HepG2 (cell line): ENCODE data around the gene GPR17. TPM values are rescaled to one million over a fixed set of nuclear protein-coding genes. Genes with fewer than 3 reads are reported as not detected.

Experiments
- CENPT ChIP-seq: sonication (generic); formaldehyde crosslinking; IDR thresholded peaks from 2 replicates; pipeline ENCODE4 v1.8.0; 2022; ENCODE audit warnings: low read depth, mild to moderate bottlenecking, moderate library complexity, missing genetic modification reagents
- ELF4 ChIP-seq: sonication (generic); formaldehyde crosslinking; IDR thresholded peaks from 2 replicates; pipeline ENCODE4 v1.5.0; 2020; ENCODE audit warnings: missing genetic modification reagents, mild to moderate bottlenecking, moderate library complexity, borderline replicate concordance
- GATA4 ChIP-seq: sonication (generic); IDR thresholded peaks from 2 replicates; pipeline ENCODE4 v1.6.1; 2016; ENCODE audit warnings: antibody characterized with exemption, low read depth, borderline replicate concordance
- GATAD2A ChIP-seq: IDR thresholded peaks from 2 replicates; pipeline ENCODE4 v1.6.1; 2016
- ISL2 ChIP-seq: sonication (generic); formaldehyde crosslinking; IDR thresholded peaks from 2 replicates; pipeline ENCODE4 v1.5.0; 2020; ENCODE audit warnings: missing genetic modification reagents
- KDM5A ChIP-seq: fragments of 200-600 bp; sonication (generic); IDR thresholded peaks from 2 replicates; pipeline ENCODE4 v1.7.0; 2018; ENCODE audit warnings: antibody characterized with exemption, mild to moderate bottlenecking, low read length, borderline replicate concordance
- NFKBIZ ChIP-seq: IDR thresholded peaks from 2 replicates; pipeline ENCODE4 v1.6.1; 2018; ENCODE audit warnings: missing genetic modification reagents, missing compliant biosample characterization
- NR2C2 ChIP-seq: sonication (generic); formaldehyde crosslinking; IDR thresholded peaks from 2 replicates; pipeline ENCODE4 v1.4.0; 2020; ENCODE audit warnings: missing genetic modification reagents, mild to moderate bottlenecking, moderate library complexity, borderline replicate concordance
- PITX1 ChIP-seq: sonication (generic); formaldehyde crosslinking; IDR thresholded peaks from 2 replicates; pipeline ENCODE4 v1.5.1; 2020; ENCODE audit warnings: mild to moderate bottlenecking, missing genetic modification reagents
- REL ChIP-seq: sonication (generic); formaldehyde crosslinking; conservative IDR thresholded peaks from 2 replicates; pipeline ENCODE4 v1.8.0; 2022; ENCODE audit warnings: mild to moderate bottlenecking, missing genetic modification reagents, moderate library complexity
- SNAPC2 ChIP-seq: sonication (generic); formaldehyde crosslinking; IDR thresholded peaks from 2 replicates; pipeline ENCODE4 v1.8.1; 2022; ENCODE audit warnings: mild to moderate bottlenecking, missing genetic modification reagents
- ZEB1 ChIP-seq: IDR thresholded peaks from 2 replicates; pipeline ENCODE4 v1.6.1; 2012; ENCODE audit warnings: mild to moderate bottlenecking, low read depth, inconsistent platforms; ENCODE audit not compliant: insufficient replicate concordance
- ZFP37 ChIP-seq: sonication (generic); formaldehyde crosslinking; IDR thresholded peaks from 2 replicates; pipeline ENCODE4 v1.4.0; 2020; ENCODE audit warnings: missing genetic modification reagents, borderline replicate concordance
- ZFP41 ChIP-seq: sonication (generic); formaldehyde crosslinking; IDR thresholded peaks from 2 replicates; pipeline ENCODE4 v1.4.0; 2020; ENCODE audit warnings: mild to moderate bottlenecking, missing genetic modification reagents, borderline replicate concordance
- ZIK1 ChIP-seq: sonication (generic); formaldehyde crosslinking; IDR thresholded peaks from 2 replicates; pipeline ENCODE4 v1.5.0; 2020; ENCODE audit warnings: mild to moderate bottlenecking, low read depth, missing genetic modification reagents, borderline replicate concordance
- ZNF12 ChIP-seq: sonication (generic); formaldehyde crosslinking; IDR thresholded peaks from 2 replicates; pipeline ENCODE4 v1.5.0; 2020; ENCODE audit warnings: missing genetic modification reagents
- ZNF317 ChIP-seq: sonication (generic); formaldehyde crosslinking; IDR thresholded peaks from 2 replicates; pipeline ENCODE4 v1.5.0; 2020; ENCODE audit warnings: mild to moderate bottlenecking, missing genetic modification reagents
- ZNF343 ChIP-seq: sonication (generic); formaldehyde crosslinking; IDR thresholded peaks from 2 replicates; pipeline ENCODE4 v1.4.0; 2020; ENCODE audit warnings: mild to moderate bottlenecking, missing genetic modification reagents
- ZNF431 ChIP-seq: sonication (generic); formaldehyde crosslinking; IDR thresholded peaks from 2 replicates; pipeline ENCODE4 v1.9.0; 2022; ENCODE audit warnings: missing genetic modification reagents, low read depth, mild to moderate bottlenecking, borderline replicate concordance
- polyA plus RNA-seq, 8 experiments: library from polyadenylated mRNA; depleted of rRNA in 3 of 8; stranded (reverse) in 7 of 8; unstranded in 1 of 8; fragments of >200 nt; fragmentation: Illumina TruSeq in 4 of 8; extraction: Trizol in 4 of 8; gene quantifications; 2 replicates each; pipeline versions ENCODE4 v1.2.1 to v1.2.3, GENCODE V29; 2011 to 2016; ENCODE audit warnings: low read depth in 4 of 8, missing spikeins in 1 of 8, mixed read lengths in 1 of 8; ENCODE audit not compliant: insufficient read depth in 1 of 8
- total RNA-seq, 5 experiments: library from RNA; depleted of rRNA; stranded (reverse); fragments of >200 nt; fragmentation: Illumina TruSeq; extraction: Trizol; gene quantifications; 2 replicates each; pipeline ENCODE4 v1.2.3, GENCODE V29; 2016; ENCODE audit warnings: low read depth in 1 of 5
- TF ChIP-seq, protein P1 (sequence below): sonication (generic); formaldehyde crosslinking; conservative IDR thresholded peaks from 2 replicates; pipeline ENCODE4 v1.5.0; 2020; ENCODE audit warnings: missing genetic modification reagents
- TF ChIP-seq, protein P2 (sequence below): sonication (generic); formaldehyde crosslinking; IDR thresholded peaks from 2 replicates; pipeline ENCODE4 v1.5.0; 2020; ENCODE audit warnings: missing genetic modification reagents
- TF ChIP-seq, protein P3 (sequence below): sonication (generic); formaldehyde crosslinking; IDR thresholded peaks from 2 replicates; pipeline ENCODE4 v1.5.0; 2020; ENCODE audit warnings: missing genetic modification reagents
- TF ChIP-seq, protein P4 (sequence below): sonication (generic); formaldehyde crosslinking; IDR thresholded peaks from 2 replicates; pipeline ENCODE4 v1.8.1; 2023; ENCODE audit warnings: mild to moderate bottlenecking, moderate library complexity, missing genetic modification reagents

Gene GPR17
- total and polyA plus RNA-seq, 2 of the 13 experiments (the other 11 are each of a cell fraction or from before 2014, with no cell fraction given): not detected

DNA sequence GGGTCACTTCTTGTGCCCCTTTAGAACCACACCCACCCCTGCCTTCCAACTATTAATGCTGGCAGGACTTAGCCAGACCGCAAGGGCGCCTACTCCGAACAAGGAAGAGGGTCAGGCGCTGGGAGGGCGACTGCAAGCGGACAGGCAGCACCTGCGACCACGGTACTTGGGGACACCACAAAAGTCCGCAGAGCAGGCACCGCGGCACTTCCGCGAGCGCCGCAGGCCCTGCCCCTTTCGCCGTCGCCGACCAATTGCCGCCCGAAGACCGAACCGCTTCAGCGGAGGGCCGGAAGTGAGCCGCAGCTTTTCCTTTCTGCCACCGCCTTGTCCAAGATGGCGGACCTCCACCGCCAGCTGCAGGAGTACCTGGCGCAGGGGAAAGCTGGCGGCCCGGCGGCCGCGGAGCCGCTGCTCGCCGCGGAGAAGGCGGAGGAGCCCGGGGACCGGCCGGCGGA is 55.3 kb downstream of the GPR17 start, which contains the start of gene SFT2D3 (continued):
- TF ChIP-seq ISL2 (CRISPR knock-in tag) (peak; percentile 72; the same call in 1 of the 2 replicates), NR2C2 (CRISPR knock-in tag) (no peak), NFKBIZ (0 out of 2 replicates have a peak, but pooled peaks have one; percentile 52), ZFP37 (CRISPR knock-in tag) (peak; percentile 85; the same call in 1 of the 2 replicates), KDM5A (0 out of 2 replicates have a peak, but pooled peaks have one; percentile 24), GATAD2A (CRISPR knock-in tag) (peak; percentile 48; the same call in 1 of the 2 replicates), ZEB1 (peak; percentile 36), ELF4 (CRISPR knock-in tag) (peak; percentile 68; the same call in 1 of the 2 replicates), REL (CRISPR knock-in tag) (no peak; the same call in 1 of the 2 replicates), ZFP41 (CRISPR knock-in tag) (peak; percentile 76; the same call in 1 of the 2 replicates), PITX1 (CRISPR knock-in tag) (no peak), ZNF343 (CRISPR knock-in tag) (0 out of 2 replicates have a peak, but pooled peaks have one; percentile 84), ZNF431 (CRISPR knock-in tag) (no peak), GATA4 (peak; percentile 75; the same call in 1 of the 2 replicates), ZNF317 (peak; percentile 84), ZNF12 (CRISPR knock-in tag) (0 out of 2 replicates have a peak, but pooled peaks have one; percentile 14), ZIK1 (CRISPR knock-in tag) (peak; percentile 6; the same call in 1 of the 2 replicates), SNAPC2 (no peak), CENPT (CRISPR knock-in tag) (no peak)
- TF ChIP-seq, protein P1, sequence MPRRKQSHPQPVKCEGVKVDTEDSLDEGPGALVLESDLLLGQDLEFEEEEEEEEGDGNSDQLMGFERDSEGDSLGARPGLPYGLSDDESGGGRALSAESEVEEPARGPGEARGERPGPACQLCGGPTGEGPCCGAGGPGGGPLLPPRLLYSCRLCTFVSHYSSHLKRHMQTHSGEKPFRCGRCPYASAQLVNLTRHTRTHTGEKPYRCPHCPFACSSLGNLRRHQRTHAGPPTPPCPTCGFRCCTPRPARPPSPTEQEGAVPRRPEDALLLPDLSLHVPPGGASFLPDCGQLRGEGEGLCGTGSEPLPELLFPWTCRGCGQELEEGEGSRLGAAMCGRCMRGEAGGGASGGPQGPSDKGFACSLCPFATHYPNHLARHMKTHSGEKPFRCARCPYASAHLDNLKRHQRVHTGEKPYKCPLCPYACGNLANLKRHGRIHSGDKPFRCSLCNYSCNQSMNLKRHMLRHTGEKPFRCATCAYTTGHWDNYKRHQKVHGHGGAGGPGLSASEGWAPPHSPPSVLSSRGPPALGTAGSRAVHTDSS: no peak
- TF ChIP-seq, protein P2, sequence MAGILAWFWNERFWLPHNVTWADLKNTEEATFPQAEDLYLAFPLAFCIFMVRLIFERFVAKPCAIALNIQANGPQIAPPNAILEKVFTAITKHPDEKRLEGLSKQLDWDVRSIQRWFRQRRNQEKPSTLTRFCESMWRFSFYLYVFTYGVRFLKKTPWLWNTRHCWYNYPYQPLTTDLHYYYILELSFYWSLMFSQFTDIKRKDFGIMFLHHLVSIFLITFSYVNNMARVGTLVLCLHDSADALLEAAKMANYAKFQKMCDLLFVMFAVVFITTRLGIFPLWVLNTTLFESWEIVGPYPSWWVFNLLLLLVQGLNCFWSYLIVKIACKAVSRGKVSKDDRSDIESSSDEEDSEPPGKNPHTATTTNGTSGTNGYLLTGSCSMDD (CRISPR knock-in tag): no peak
- TF ChIP-seq, protein P3, sequence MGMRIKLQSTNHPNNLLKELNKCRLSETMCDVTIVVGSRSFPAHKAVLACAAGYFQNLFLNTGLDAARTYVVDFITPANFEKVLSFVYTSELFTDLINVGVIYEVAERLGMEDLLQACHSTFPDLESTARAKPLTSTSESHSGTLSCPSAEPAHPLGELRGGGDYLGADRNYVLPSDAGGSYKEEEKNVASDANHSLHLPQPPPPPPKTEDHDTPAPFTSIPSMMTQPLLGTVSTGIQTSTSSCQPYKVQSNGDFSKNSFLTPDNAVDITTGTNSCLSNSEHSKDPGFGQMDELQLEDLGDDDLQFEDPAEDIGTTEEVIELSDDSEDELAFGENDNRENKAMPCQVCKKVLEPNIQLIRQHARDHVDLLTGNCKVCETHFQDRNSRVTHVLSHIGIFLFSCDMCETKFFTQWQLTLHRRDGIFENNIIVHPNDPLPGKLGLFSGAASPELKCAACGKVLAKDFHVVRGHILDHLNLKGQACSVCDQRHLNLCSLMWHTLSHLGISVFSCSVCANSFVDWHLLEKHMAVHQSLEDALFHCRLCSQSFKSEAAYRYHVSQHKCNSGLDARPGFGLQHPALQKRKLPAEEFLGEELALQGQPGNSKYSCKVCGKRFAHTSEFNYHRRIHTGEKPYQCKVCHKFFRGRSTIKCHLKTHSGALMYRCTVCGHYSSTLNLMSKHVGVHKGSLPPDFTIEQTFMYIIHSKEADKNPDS (CRISPR knock-in tag): peak; percentile 75
- TF ChIP-seq, protein P4, sequence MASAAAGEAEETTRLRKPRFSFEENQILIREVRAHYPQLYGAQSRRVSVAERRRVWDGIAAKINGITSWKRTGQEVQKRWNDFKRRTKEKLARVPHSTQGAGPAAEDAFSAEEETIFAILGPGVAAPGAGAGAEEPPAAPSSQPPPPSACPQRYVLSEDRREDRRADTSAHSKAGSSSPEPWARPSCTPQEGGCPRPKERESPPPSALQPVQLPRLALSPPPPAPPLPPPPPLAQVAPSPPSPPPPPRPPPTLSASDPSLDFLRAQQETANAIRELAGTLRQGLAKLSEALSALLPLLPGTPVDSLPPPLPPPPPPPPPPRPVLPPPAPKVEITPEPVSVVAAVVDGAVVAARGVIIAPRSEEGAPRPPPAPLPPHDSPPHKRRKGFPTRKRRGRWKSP (CRISPR knock-in tag): peak; percentile 80; the same call in 1 of the 2 replicates
